RWPE2 (cell line): ENCODE results near the gene RPS6KA2.

Experiments used
- ATAC-seq: fragments of 200-7000 bp; cut with Tn5 transposase; 3 replicates; pipeline ENCODE4 v1.9.1; 2021; ENCODE audit warnings: low read depth
- DNase-seq: peaks from one replicate; pipeline ENCODE4 v3.0.0-alpha.2; 2020; ENCODE audit warnings: low spot score
- H3K27ac ChIP-seq: fragments of 450-650 bp; 2 replicates; pipeline ENCODE4 v1.5.1; 2017; ENCODE audit warnings: mild to moderate bottlenecking; ENCODE audit not compliant: poor library complexity, severe bottlenecking
- H3K27me3 ChIP-seq: fragments of 250-450 bp; sonication (Bioruptor Pico); 2 replicates; pipeline ENCODE4 v1.5.1; 2021; ENCODE audit warnings: mild to moderate bottlenecking, moderate library complexity; ENCODE audit not compliant: insufficient read depth, poor library complexity, severe bottlenecking
- H3K36me3 ChIP-seq: fragments of 250-450 bp; sonication (Bioruptor Pico); 2 replicates; pipeline ENCODE4 v1.5.1; 2020; ENCODE audit warnings: low read depth, mild to moderate bottlenecking, moderate library complexity
- H3K4me1 ChIP-seq: fragments of 250-450 bp; sonication (Bioruptor Pico); 2 replicates; pipeline ENCODE4 v1.5.1; 2021; ENCODE audit warnings: mild to moderate bottlenecking, moderate library complexity; ENCODE audit not compliant: insufficient read depth, poor library complexity, severe bottlenecking
- H3K4me3 ChIP-seq: fragments of 250-450 bp; sonication (Bioruptor Pico); 2 replicates; pipeline ENCODE4 v1.5.1; 2021; ENCODE audit warnings: mild to moderate bottlenecking, moderate library complexity; ENCODE audit not compliant: severe bottlenecking
- H3K9me3 ChIP-seq: fragments of 250-450 bp; sonication (Bioruptor Pico); 2 replicates; pipeline ENCODE4 v1.5.1; 2021; ENCODE audit warnings: mild to moderate bottlenecking, moderate library complexity; ENCODE audit not compliant: severe bottlenecking
- CTCF ChIP-seq: fragments of 450-650 bp; IDR thresholded peaks from one replicate; pipeline ENCODE4 v1.5.1; 2017; ENCODE audit warnings: mild to moderate bottlenecking, moderate library complexity; ENCODE audit not compliant: poor library complexity, severe bottlenecking

RPS6KA2 gene

GRCh38 chr6:166672624-166673206 lies 45.7 kb upstream of the RPS6KA2 start:
- no peak for TF ChIP-seq CTCF
- Histone ChIP-seq H3K4me1 (peaks cover 3% of the 10 kb centered on the region), H3K9me3 (no peaks in the 10 kb centered on the region), H3K36me3 (no peaks in the 10 kb centered on the region), H3K27me3 (no peaks in the 10 kb centered on the region), H3K4me3 (no peak overlapping the region), H3K27ac (no peak overlapping the region)
- ATAC-seq (no peak), DNase-seq (no peak)

GRCh38 chr6:166672146-166672545 lies 45.1 kb upstream of the RPS6KA2 start:
- Histone ChIP-seq H3K36me3 (no peaks in the 10 kb centered on the region), H3K27me3 (no peaks in the 10 kb centered on the region), H3K4me3 (no peak overlapping the region), H3K27ac (no peak overlapping the region), H3K4me1 (peaks cover 3% of the 10 kb centered on the region), H3K9me3 (no peaks in the 10 kb centered on the region)
- DNase-seq, result no peak
- ATAC-seq, result no peak
- TF ChIP-seq CTCF, result no peak

GRCh38 chr6:166671434-166672081 lies 44.5 kb upstream of the RPS6KA2 start:
- Histone ChIP-seq H3K4me3 (no peak overlapping the region), H3K27me3 (no peaks in the 10 kb centered on the region), H3K36me3 (no peaks in the 10 kb centered on the region), H3K27ac (no peak overlapping the region), H3K9me3 (no peaks in the 10 kb centered on the region), H3K4me1 (peaks cover 3% of the 10 kb centered on the region)
- no peak for TF ChIP-seq CTCF
- DNase-seq (no peak), ATAC-seq (peak; percentile 29; the same call in 1 of the 3 replicates)

- Histone ChIP-seq H3K9me3 (no peaks in the 10 kb centered on the region), H3K4me1 (peaks cover 3% of the 10 kb centered on the region), H3K27me3 (no peaks in the 10 kb centered on the region), H3K27ac (no peak overlapping the region), H3K36me3 (no peaks in the 10 kb centered on the region), H3K4me3 (no peak overlapping the region)
- TF ChIP-seq CTCF, result no peak
- peak; percentile 45; the same call in 1 of the 3 replicates for ATAC-seq
- DNase-seq, result peak; percentile 2
These were observed 43.8 kb upstream of the RPS6KA2 start for GRCh38 chr6:166670894-166671293.

GRCh38 chr6:166670013-166670412 lies 43.0 kb upstream of the RPS6KA2 start:
- no peak overlapping the region for H3K4me3 ChIP-seq
- no peaks in the 10 kb centered on the region for H3K36me3 ChIP-seq
- peaks cover 3% of the 10 kb centered on the region for H3K4me1 ChIP-seq
- ATAC-seq (no peak), DNase-seq (peak; percentile 22)
- no peak overlapping the region for H3K27ac ChIP-seq
- H3K9me3 ChIP-seq, result no peaks in the 10 kb centered on the region
- TF ChIP-seq CTCF, result no peak
- no peaks in the 10 kb centered on the region for H3K27me3 ChIP-seq
